NCI-H748 treated with DMSO at 0.1 percent for 48 hours (cell line): ENCODE results near the gene MSH2.
"Not testable (repeated sequence)": the region's sequence is repeated elsewhere in the genome, so short reads cannot be mapped to it uniquely, and the experiment has no call there.

Source experiments
- DNase-seq: peaks from one replicate; lab custom pipeline; 2025; lab: John Stamatoyannopoulos, UW

Gene MSH2

GRCh38 chr2:47407976-47408375 lies 5.0 kb downstream of the MSH2 start:
- DNase-seq: not testable (repeated sequence)

- DNase-seq: no peak
Measured at GRCh38 chr2:47414682-47415458, 11.9 kb downstream of the MSH2 start.

- DNase-seq: no peak
Measured at GRCh38 chr2:47420214-47420613, 17.3 kb downstream of the MSH2 start.

GRCh38 chr2:47420683-47421082 lies 17.7 kb downstream of the MSH2 start:
- not testable (repeated sequence) for DNase-seq

- DNase-seq: no peak
Measured at GRCh38 chr2:47422016-47422415, 19.1 kb downstream of the MSH2 start.

- no peak for DNase-seq
Measured at GRCh38 chr2:47422560-47422959, 19.6 kb downstream of the MSH2 start.

GRCh38 chr2:47426786-47427185 lies 23.8 kb downstream of the MSH2 start:
- DNase-seq: no peak

- DNase-seq: no peak
Measured at GRCh38 chr2:47429795-47430194, 26.8 kb downstream of the MSH2 start.

- DNase-seq: not testable (repeated sequence)
Measured at GRCh38 chr2:47433006-47433405, 30.1 kb downstream of the MSH2 start.

GRCh38 chr2:47433445-47433844 lies 30.5 kb downstream of the MSH2 start:
- not testable (repeated sequence) for DNase-seq

- DNase-seq: no peak
Measured at GRCh38 chr2:47437287-47437686, 34.3 kb downstream of the MSH2 start.

GRCh38 chr2:47438106-47438505 lies 35.1 kb downstream of the MSH2 start:
- DNase-seq: no peak

GRCh38 chr2:47438783-47439182 lies 35.8 kb downstream of the MSH2 start:
- no peak for DNase-seq

GRCh38 chr2:47451790-47452189 lies 48.8 kb downstream of the MSH2 start:
- no peak for DNase-seq

GRCh38 chr2:47452761-47453160 lies 49.8 kb downstream of the MSH2 start:
- DNase-seq: no peak

GRCh38 chr2:47454818-47455217 lies 51.9 kb downstream of the MSH2 start:
- DNase-seq: not testable (repeated sequence)

- no peak for DNase-seq
Measured at GRCh38 chr2:47455411-47455810, 52.5 kb downstream of the MSH2 start.

- no peak for DNase-seq
Measured at GRCh38 chr2:47456851-47457250, 53.9 kb downstream of the MSH2 start.

- no peak for DNase-seq
Measured at GRCh38 chr2:47457268-47457667, 54.3 kb downstream of the MSH2 start.

GRCh38 chr2:47459021-47459420 lies 56.1 kb downstream of the MSH2 start:
- no peak for DNase-seq

GRCh38 chr2:47460766-47461165 lies 57.8 kb downstream of the MSH2 start:
- no peak for DNase-seq

GRCh38 chr2:47471429-47472116 lies 68.6 kb downstream of the MSH2 start:
- DNase-seq: no peak

GRCh38 chr2:47479863-47480262 lies 76.9 kb downstream of the MSH2 start:
- DNase-seq: no peak

- DNase-seq: no peak
Measured at GRCh38 chr2:47483191-47483590, 80.2 kb downstream of the MSH2 start.
